22Rv1 (cell line): Measurements from ENCODE around the gene PCOLCE2.

Source experiments
- ZFX ChIP-seq: fragments of 450-650 bp; IDR thresholded peaks from 2 replicates; pipeline ENCODE4 v1.6.1; 2017; ENCODE audit warnings: antibody characterized with exemption, borderline replicate concordance
- TF ChIP-seq, protein P1 (sequence below): fragments of 450-650 bp; IDR thresholded peaks from 2 replicates; pipeline ENCODE4 v1.5.1; 2017; ENCODE audit warnings: mild to moderate bottlenecking

DNA sequence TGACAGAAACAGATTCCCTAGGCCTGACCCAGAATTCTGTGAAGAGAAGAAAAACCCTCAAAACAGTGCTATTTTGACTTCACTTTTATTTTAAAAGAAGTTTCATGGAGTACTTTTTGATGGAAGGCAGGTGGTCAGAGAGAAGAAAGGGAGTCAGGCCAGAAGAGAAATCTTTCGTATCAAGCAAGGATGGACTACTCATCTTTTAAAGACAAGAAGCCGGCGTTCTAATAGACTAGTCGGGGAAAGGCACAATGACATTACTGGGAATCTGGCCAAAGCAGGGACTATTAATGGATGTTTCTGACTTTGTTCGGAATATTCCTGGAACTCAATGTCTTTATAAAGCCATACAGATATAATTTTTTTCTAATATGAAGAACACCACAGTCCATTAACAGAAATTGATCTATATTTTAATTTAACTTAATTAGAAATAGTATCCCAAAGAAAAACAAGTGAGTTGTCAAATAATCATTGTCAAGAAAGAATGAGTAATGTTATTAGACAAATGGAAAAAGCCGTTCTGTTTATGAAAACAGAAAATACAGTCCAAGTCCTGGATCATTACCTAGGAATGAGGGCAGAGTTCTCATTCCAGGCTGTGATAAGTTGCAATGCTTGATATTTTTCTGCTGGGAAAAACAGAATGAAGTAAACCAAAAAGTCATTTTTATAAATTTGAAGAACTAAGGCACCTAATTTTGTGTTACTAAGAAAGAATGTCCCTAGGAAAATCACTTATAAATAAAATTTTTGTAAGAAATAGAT is 23.7 kb upstream of the PCOLCE2 start:
- TF ChIP-seq, protein P1, sequence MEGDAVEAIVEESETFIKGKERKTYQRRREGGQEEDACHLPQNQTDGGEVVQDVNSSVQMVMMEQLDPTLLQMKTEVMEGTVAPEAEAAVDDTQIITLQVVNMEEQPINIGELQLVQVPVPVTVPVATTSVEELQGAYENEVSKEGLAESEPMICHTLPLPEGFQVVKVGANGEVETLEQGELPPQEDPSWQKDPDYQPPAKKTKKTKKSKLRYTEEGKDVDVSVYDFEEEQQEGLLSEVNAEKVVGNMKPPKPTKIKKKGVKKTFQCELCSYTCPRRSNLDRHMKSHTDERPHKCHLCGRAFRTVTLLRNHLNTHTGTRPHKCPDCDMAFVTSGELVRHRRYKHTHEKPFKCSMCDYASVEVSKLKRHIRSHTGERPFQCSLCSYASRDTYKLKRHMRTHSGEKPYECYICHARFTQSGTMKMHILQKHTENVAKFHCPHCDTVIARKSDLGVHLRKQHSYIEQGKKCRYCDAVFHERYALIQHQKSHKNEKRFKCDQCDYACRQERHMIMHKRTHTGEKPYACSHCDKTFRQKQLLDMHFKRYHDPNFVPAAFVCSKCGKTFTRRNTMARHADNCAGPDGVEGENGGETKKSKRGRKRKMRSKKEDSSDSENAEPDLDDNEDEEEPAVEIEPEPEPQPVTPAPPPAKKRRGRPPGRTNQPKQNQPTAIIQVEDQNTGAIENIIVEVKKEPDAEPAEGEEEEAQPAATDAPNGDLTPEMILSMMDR, result no peak
- no peak for TF ChIP-seq ZFX
